T-helper 17 cell (primary cell): ENCODE data around the gene HMGN5. TPM values are rescaled to one million over a fixed set of nuclear protein-coding genes. Genes with fewer than 3 reads are reported as not detected.
A peak's percentile ranks its signal among the peaks of the same experiment; 100 is the strongest.

Source experiments
- ATAC-seq: fragments of 150-1000 bp; cut with Tn5 transposase; 2 replicates; pipeline ENCODE4 v1.10.0; 2021; ENCODE audit warnings: mild to moderate bottlenecking, moderate library complexity
- DNase-seq, 3 donors: peaks; one replicate each; pipeline versions ENCODE4 v3.0.0 to v3.0.0-alpha.2; 2020 to 2021
- H3K9me3 ChIP-seq: one replicate; pipeline ENCODE4 v1.7.0; 2013; ENCODE audit warnings: low read length, mild to moderate bottlenecking; ENCODE audit not compliant: control insufficient read depth, poor library complexity, severe bottlenecking
- H3K27ac Mint-ChIP-seq: one replicate; pipeline ENCODE4 v1.8.0; 2022; ENCODE audit warnings: mild to moderate bottlenecking, moderate library complexity, mixed read lengths
- H3K27me3 Mint-ChIP-seq: one replicate; pipeline ENCODE4 v1.8.0; 2022; ENCODE audit warnings: mixed read lengths
- H3K36me3 Mint-ChIP-seq: one replicate; pipeline ENCODE4 v1.8.0; 2022; ENCODE audit warnings: low read depth, mixed read lengths
- H3K4me1 Mint-ChIP-seq: one replicate; pipeline ENCODE4 v1.8.0; 2022; ENCODE audit warnings: mild to moderate bottlenecking, mixed read lengths
- H3K4me3 Mint-ChIP-seq: one replicate; pipeline ENCODE4 v1.8.0; 2022; ENCODE audit warnings: mild to moderate bottlenecking, moderate library complexity, mixed read lengths
- total RNA-seq, 4 donors: library from RNA in 2 of 4; stranded (reverse) in 2 of 4; gene quantifications; one replicate each; pipeline ENCODE4 v1.2.3 and lab custom pipeline; 2022 to 2026

The HMGN5 gene
- total RNA-seq, 2 donors from 2014 or later, result 1.1 to 1.6 TPM

GRCh38 chrX:81202943-81203342 lies 1.2 kb upstream of the HMGN5 start:
- no peaks in the 10 kb centered on the region for H3K27me3 Mint-ChIP-seq
- H3K27ac Mint-ChIP-seq, result peak overlapping the region; percentile 97
- H3K4me3 Mint-ChIP-seq, result peak overlapping the region; percentile 97
- DNase-seq (no peak), ATAC-seq (no peak)
- peaks cover 24% of the 10 kb centered on the region for H3K4me1 Mint-ChIP-seq
- H3K9me3 ChIP-seq, result no peaks in the 10 kb centered on the region
- H3K36me3 Mint-ChIP-seq, result peaks cover 5% of the 10 kb centered on the region

DNA sequence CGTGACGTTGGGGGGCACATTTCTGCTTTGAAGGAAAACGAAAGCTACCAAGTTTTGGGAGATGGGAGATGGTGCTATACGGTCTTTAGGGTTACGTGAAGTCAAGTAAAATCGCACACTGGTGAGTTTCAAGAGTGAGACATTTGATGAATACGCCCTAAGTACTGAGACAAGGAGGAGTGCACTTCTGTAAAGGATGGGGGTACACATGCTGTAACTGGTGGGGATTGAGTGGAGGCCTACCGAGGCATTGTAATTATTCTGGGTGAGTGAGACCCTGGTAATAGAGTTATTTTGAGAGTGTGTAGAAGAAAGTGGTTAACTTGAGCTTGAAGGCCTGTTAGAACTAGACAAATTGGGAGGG lies 725 bp upstream of the HMGN5 start:
- H3K4me1 Mint-ChIP-seq, result peaks cover 23% of the 10 kb centered on the region
- DNase-seq (no peak), ATAC-seq (peak; percentile 7)
- H3K4me3 Mint-ChIP-seq, result peak overlapping the region; percentile 97
- H3K27ac Mint-ChIP-seq, result peak overlapping the region; percentile 97
- peaks cover 2% of the 10 kb centered on the region for H3K36me3 Mint-ChIP-seq
- H3K27me3 Mint-ChIP-seq, result no peaks in the 10 kb centered on the region
- H3K9me3 ChIP-seq, result no peaks in the 10 kb centered on the region

GRCh38 chrX:81201071-81201470 lies 642 bp downstream of the HMGN5 start:
- H3K4me1 Mint-ChIP-seq, result peaks cover 18% of the 10 kb centered on the region
- no peaks in the 10 kb centered on the region for H3K27me3 Mint-ChIP-seq
- H3K27ac Mint-ChIP-seq, result peak overlapping the region; percentile 97
- H3K9me3 ChIP-seq, result no peaks in the 10 kb centered on the region
- H3K36me3 Mint-ChIP-seq, result peaks cover 2% of the 10 kb centered on the region
- peak overlapping the region; percentile 97 for H3K4me3 Mint-ChIP-seq
- DNase-seq (no peak), ATAC-seq (no peak)

DNA sequence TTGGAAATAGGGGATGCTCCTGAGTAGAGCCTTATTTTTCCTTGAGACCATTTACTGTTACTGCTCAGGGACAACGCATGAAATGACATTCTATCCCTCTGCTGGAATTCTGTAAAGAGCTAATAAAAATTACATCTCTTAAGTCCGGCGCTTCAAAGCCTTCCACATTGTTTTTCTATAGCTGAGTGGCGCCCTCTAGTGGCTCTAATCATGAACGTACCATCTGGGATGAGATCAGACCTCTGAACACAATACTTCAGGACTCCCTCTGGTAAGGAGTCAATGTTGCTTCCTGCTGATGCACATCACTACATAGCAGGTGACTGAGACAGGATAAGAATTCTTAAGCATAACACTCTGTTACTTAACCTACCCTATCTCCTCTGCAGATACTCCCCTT lies 6.0 kb downstream of the HMGN5 start:
- peak; percentile 77 for ATAC-seq
- Mint-ChIP-seq H3K4me3 (no peak overlapping the region), H3K27ac (no peak overlapping the region), H3K36me3 (no peaks in the 10 kb centered on the region), H3K27me3 (no peaks in the 10 kb centered on the region), H3K4me1 (peaks cover 6% of the 10 kb centered on the region)
- H3K9me3 ChIP-seq, result no peaks in the 10 kb centered on the region
- peak; percentile 14 to 26 (median 25) for DNase-seq

GRCh38 chrX:81195259-81195658 lies 6.5 kb downstream of the HMGN5 start:
- Mint-ChIP-seq H3K27ac (no peak overlapping the region), H3K4me3 (no peak overlapping the region), H3K27me3 (no peaks in the 10 kb centered on the region), H3K36me3 (no peaks in the 10 kb centered on the region), H3K4me1 (peaks cover 6% of the 10 kb centered on the region)
- no peaks in the 10 kb centered on the region for H3K9me3 ChIP-seq
- no peak for DNase-seq
- no peak for ATAC-seq

DNA sequence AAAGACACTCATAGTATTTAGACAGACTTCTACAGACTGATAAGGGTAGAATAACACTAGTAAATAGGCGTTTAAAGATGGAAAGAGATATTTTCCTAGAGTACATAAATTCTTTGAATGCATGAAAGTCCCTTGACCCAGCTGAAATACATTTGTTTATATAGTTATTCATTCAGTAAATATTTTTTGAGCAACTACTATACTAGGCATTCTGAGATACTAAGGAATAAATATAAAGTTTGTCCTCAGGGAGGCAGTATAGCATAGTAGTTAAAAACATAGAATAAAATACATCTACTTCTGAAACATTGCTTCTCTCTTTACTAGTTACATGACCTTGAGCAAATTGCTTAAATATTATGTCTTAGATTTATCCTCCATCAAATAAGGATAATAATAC lies 27.4 kb downstream of the HMGN5 start:
- DNase-seq (no peak), ATAC-seq (no peak)
- no peaks in the 10 kb centered on the region for H3K9me3 ChIP-seq
- H3K4me3 Mint-ChIP-seq, result no peak overlapping the region
- no peak overlapping the region for H3K27ac Mint-ChIP-seq
- no peaks in the 10 kb centered on the region for H3K36me3 Mint-ChIP-seq
- peaks cover 7% of the 10 kb centered on the region for H3K4me1 Mint-ChIP-seq
- no peaks in the 10 kb centered on the region for H3K27me3 Mint-ChIP-seq

- no peaks in the 10 kb centered on the region for H3K36me3 Mint-ChIP-seq
- no peak for DNase-seq
- no peak for ATAC-seq
- no peak overlapping the region for H3K4me3 Mint-ChIP-seq
- no peaks in the 10 kb centered on the region for H3K27me3 Mint-ChIP-seq
- no peak overlapping the region for H3K27ac Mint-ChIP-seq
- H3K4me1 Mint-ChIP-seq, result no peaks in the 10 kb centered on the region
- H3K9me3 ChIP-seq, result no peaks in the 10 kb centered on the region
Measured at GRCh38 chrX:81168391-81168790, 33.3 kb downstream of the HMGN5 start.

- H3K9me3 ChIP-seq, result no peaks in the 10 kb centered on the region
- H3K27ac Mint-ChIP-seq, result peak overlapping the region; percentile 93
- no peaks in the 10 kb centered on the region for H3K27me3 Mint-ChIP-seq
- ATAC-seq, result peak; percentile 95
- peaks cover 19% of the 10 kb centered on the region for H3K4me1 Mint-ChIP-seq
- H3K4me3 Mint-ChIP-seq, result peak overlapping the region; percentile 99
- H3K36me3 Mint-ChIP-seq, result no peaks in the 10 kb centered on the region
- DNase-seq, result peak; percentile 50 to 76 (median 73)
Measured at GRCh38 chrX:81121513-81122363, 80.0 kb downstream of the HMGN5 start.

DNA sequence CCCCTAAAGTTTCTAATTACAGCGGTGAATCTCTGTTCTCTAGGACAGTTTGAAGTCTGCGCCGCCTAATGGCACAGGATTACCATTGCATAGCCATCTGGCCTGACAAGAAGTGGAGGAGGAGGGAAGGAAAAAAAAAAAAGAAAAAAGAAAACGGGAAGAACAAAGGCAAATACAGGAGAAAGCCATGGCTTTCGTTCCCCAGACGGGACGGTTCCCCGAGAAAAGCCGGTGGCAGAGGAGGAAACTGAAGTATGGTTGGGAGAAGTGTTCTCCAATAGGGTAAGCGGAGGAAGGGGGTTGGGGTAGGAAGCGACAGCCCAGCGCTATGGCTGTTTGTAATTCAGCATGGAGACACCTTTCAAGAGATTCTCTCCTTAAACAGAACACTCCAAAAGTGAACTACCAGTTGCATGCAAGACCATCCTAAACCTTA lies 80.8 kb downstream of the HMGN5 start:
- Mint-ChIP-seq H3K4me1 (peaks cover 19% of the 10 kb centered on the region), H3K36me3 (no peaks in the 10 kb centered on the region), H3K27me3 (no peaks in the 10 kb centered on the region), H3K27ac (peak overlapping the region; percentile 93), H3K4me3 (peak overlapping the region; percentile 99)
- peak; percentile 63 for ATAC-seq
- no peaks in the 10 kb centered on the region for H3K9me3 ChIP-seq
- peak in 2 of 3 donors; percentile 4 to 8 for DNase-seq

GRCh38 chrX:81120258-81120935 lies 81.3 kb downstream of the HMGN5 start:
- Mint-ChIP-seq H3K4me3 (peak overlapping the region; percentile 99), H3K27me3 (no peaks in the 10 kb centered on the region), H3K36me3 (no peaks in the 10 kb centered on the region), H3K4me1 (peaks cover 19% of the 10 kb centered on the region), H3K27ac (peak overlapping the region; percentile 93)
- ATAC-seq, result peak; percentile 5
- H3K9me3 ChIP-seq, result no peaks in the 10 kb centered on the region
- DNase-seq, result no peak

- peaks cover 2% of the 10 kb centered on the region for H3K4me1 Mint-ChIP-seq
- no peak overlapping the region for H3K4me3 Mint-ChIP-seq
- no peak overlapping the region for H3K27ac Mint-ChIP-seq
- DNase-seq, result no peak
- H3K27me3 Mint-ChIP-seq, result no peaks in the 10 kb centered on the region
- no peaks in the 10 kb centered on the region for H3K9me3 ChIP-seq
- no peak for ATAC-seq
- H3K36me3 Mint-ChIP-seq, result no peaks in the 10 kb centered on the region
Measured at GRCh38 chrX:81114757-81115156, 87.0 kb downstream of the HMGN5 start.

GRCh38 chrX:81110286-81110685 lies 91.4 kb downstream of the HMGN5 start:
- no peak for DNase-seq
- H3K36me3 Mint-ChIP-seq, result peaks cover 2% of the 10 kb centered on the region
- H3K9me3 ChIP-seq, result no peaks in the 10 kb centered on the region
- H3K27ac Mint-ChIP-seq, result no peak overlapping the region
- no peaks in the 10 kb centered on the region for H3K4me1 Mint-ChIP-seq
- ATAC-seq, result no peak
- H3K4me3 Mint-ChIP-seq, result no peak overlapping the region
- H3K27me3 Mint-ChIP-seq, result peaks cover 4% of the 10 kb centered on the region

DNA sequence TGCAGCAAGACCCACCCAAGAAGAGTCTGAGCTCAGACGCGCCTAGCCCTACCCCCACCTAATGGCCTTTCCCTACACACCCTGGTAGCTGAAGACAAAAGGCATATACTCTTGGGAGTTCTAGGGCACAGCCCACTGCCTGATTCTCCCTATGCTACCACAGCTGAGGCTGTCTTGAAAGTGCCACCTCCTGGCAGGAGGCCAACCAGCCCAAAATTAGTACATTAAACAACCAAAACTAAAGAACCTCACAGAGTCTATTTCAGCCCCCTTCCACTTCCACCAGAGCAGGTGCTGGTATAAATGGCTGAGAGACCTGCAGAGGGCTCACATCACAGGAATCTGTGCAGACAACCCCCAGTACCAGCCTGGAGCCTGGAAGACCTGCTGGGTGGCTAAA lies 119.1 kb downstream of the HMGN5 start:
- Mint-ChIP-seq H3K27me3 (no peaks in the 10 kb centered on the region), H3K4me1 (no peaks in the 10 kb centered on the region), H3K4me3 (no peak overlapping the region), H3K36me3 (no peaks in the 10 kb centered on the region), H3K27ac (no peak overlapping the region)
- ATAC-seq (no peak), DNase-seq (no peak)
- no peaks in the 10 kb centered on the region for H3K9me3 ChIP-seq
